Esophagus squamous epithelium (tissue), 5 donors: ENCODE results near the gene CARS2. TPM values are rescaled to one million over a fixed set of nuclear protein-coding genes. Genes with fewer than 3 reads are reported as not detected.

Source experiments
- DNase-seq: peaks from one replicate; lab custom pipeline; 2025; lab: John Stamatoyannopoulos, UW
- H3K27ac ChIP-seq, 4 donors: fragments of 200-600 bp; sonication (generic); one replicate each; pipeline ENCODE4 v1.5.1; 2016 to 2019; ENCODE audit warnings: mild to moderate bottlenecking in 1 of 4
- H3K27me3 ChIP-seq, 4 donors: fragments of 200-600 bp; sonication (generic); 1 replicate in 3 of 4; 2 replicates in 1 of 4; pipeline versions ENCODE4 v1.5.1 to v1.6.0; 2017 to 2021; ENCODE audit warnings: antibody characterized with exemption in 1 of 4
- H3K36me3 ChIP-seq, 3 donors: fragments of 200-600 bp; sonication (generic); one replicate each; pipeline ENCODE4 v1.5.1; 2016 to 2019
- H3K4me1 ChIP-seq, 3 donors: fragments of 200-600 bp; sonication (generic); one replicate each; pipeline ENCODE4 v1.5.1; 2017 to 2019
- H3K4me3 ChIP-seq, 4 donors: fragments of 200-600 bp; sonication (generic); 1 replicate in 3 of 4; 2 replicates in 1 of 4; pipeline ENCODE4 v1.5.1; 2016 to 2019; ENCODE audit warnings: mild to moderate bottlenecking in 2 of 4, moderate library complexity in 1 of 4
- H3K9me3 ChIP-seq, 3 donors: fragments of 200-600 bp; sonication (generic); one replicate each; pipeline ENCODE4 v1.5.1; 2016 to 2019
- POLR2A ChIP-seq, 4 donors: fragments of 450-650 bp; IDR thresholded peaks; one replicate each; pipeline ENCODE4 v1.6.1; 2017; ENCODE audit warnings: antibody characterized with exemption in 4 of 4, mild to moderate bottlenecking in 4 of 4, moderate library complexity in 3 of 4
- WGBS, 2 donors: methylation state at CpG; one replicate each; pipeline ENCODE4 v1.1.5; 2018; 5-methylcytosine and 5-hydroxymethylcytosine counted together
- intact Hi-C: fragments of 100-400 bp; cut with DNase I; formaldehyde crosslinking; loops from one replicate; pipeline ENCODE4 v1.15.0; 2022
- total RNA-seq, 4 donors: library from RNA; depleted of rRNA; stranded (reverse); fragments of >200 nt; gene quantifications; one replicate each; pipeline ENCODE4 v1.1.0, GENCODE V29; 2016
- TF ChIP-seq, protein P1 (sequence below), 6 experiments: fragments of 450-650 bp in 4 of 6; fragments of 200-600 bp in 2 of 6; sonication (generic) in 2 of 6; IDR thresholded peaks; one replicate each; pipeline ENCODE4 v1.5.1; 2016 to 2019; ENCODE audit warnings: antibody characterized with exemption in 6 of 6, mild to moderate bottlenecking in 4 of 6, moderate library complexity in 4 of 6
- donor health status: DM: yes; HTN: yes; CAD: no.

Gene CARS2
- total RNA-seq, 4 donors from 2014 or later: 24.9 to 54.9 (median 33.5) TPM

DNA sequence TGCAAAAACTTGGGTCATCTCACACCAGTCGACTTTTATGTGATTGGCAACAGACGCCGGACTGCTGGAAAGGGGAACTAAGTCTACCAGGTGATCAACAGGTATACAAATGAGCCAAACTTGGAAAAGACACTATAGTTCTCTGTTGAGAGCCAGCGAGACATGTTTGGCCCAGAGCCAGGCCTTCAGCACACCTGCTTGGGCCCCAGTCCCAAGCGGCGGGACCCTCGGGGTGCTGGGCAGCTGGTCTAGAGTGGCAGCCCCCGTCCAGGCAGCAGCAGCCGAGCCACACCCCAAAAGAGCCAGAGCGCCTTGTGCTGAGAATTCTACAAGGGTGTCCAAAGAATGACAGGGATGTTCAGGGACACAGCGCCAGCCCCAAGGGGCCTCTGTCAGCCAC, 62.6 kb downstream of the CARS2 start:
- Histone ChIP-seq H3K27ac (no peak overlapping the region), H3K9me3 (no peaks in the 10 kb centered on the region), H3K36me3 (peaks cover 16 to 83% (median 24%) of the 10 kb centered on the region in 3 donors), H3K27me3 (no peaks in the 10 kb centered on the region), H3K4me3 (no peak overlapping the region), H3K4me1 (peaks cover 4 to 25% (median 7%) of the 10 kb centered on the region in 3 donors)
- WGBS, 2 donors: 70 to 73% methylated on average over 5 to 8 of the region's 11 CpGs
- intact Hi-C loops: no loop called here
- no peak for DNase-seq
- TF ChIP-seq, protein P1, sequence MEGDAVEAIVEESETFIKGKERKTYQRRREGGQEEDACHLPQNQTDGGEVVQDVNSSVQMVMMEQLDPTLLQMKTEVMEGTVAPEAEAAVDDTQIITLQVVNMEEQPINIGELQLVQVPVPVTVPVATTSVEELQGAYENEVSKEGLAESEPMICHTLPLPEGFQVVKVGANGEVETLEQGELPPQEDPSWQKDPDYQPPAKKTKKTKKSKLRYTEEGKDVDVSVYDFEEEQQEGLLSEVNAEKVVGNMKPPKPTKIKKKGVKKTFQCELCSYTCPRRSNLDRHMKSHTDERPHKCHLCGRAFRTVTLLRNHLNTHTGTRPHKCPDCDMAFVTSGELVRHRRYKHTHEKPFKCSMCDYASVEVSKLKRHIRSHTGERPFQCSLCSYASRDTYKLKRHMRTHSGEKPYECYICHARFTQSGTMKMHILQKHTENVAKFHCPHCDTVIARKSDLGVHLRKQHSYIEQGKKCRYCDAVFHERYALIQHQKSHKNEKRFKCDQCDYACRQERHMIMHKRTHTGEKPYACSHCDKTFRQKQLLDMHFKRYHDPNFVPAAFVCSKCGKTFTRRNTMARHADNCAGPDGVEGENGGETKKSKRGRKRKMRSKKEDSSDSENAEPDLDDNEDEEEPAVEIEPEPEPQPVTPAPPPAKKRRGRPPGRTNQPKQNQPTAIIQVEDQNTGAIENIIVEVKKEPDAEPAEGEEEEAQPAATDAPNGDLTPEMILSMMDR (IDR thresholded peaks at IDR 0.05): no peak

DNA sequence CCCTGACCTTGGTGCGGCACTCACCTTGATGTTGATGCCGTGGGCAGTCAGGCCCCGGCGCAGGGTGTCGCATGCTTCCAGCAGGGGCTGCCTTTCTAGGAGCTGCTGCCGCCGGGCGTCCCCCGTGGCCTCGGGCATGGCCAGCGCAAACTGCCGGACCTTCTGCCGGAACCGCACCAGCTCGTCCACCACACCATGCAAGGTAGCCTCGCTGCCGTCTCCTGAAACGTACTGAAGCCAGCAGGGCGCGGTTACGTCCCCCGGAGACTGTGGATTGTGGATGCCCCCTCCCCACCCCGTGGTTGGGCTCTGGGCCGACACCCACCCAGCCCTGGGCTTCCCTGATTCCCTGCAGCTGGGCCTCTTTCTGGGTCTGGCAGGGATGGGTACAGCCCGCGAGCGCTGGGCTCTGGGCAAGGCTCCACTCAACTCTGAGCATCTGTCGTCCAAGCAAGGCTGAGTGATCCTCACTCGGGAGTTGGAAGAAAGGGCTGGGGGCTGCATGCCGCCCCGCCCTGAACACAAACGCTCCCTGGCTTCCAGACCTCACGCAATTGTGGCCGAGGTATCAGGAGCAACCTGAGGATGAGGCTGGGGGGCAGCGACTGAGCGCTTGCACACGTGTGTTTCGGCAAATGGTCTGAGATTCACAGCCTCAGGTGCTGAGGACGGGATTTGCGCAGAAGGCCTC, 63.5 kb downstream of the CARS2 start:
- Histone ChIP-seq H3K4me1 (peaks cover 4 to 25% (median 7%) of the 10 kb centered on the region in 3 donors), H3K27ac (no peak overlapping the region), H3K27me3 (no peaks in the 10 kb centered on the region), H3K9me3 (no peaks in the 10 kb centered on the region), H3K4me3 (no peak overlapping the region), H3K36me3 (peaks cover 23 to 90% (median 24%) of the 10 kb centered on the region in 3 donors)
- TF ChIP-seq, protein P1 (IDR thresholded peaks at IDR 0.05): no peak
- TF ChIP-seq POLR2A (IDR thresholded peaks at IDR 0.05): no peak
- DNase-seq: no peak
- 89 to 96% methylated on average over 14 to 15 of the region's 40 CpGs for WGBS, 2 donors
- intact Hi-C loops: no loop called here

DNA sequence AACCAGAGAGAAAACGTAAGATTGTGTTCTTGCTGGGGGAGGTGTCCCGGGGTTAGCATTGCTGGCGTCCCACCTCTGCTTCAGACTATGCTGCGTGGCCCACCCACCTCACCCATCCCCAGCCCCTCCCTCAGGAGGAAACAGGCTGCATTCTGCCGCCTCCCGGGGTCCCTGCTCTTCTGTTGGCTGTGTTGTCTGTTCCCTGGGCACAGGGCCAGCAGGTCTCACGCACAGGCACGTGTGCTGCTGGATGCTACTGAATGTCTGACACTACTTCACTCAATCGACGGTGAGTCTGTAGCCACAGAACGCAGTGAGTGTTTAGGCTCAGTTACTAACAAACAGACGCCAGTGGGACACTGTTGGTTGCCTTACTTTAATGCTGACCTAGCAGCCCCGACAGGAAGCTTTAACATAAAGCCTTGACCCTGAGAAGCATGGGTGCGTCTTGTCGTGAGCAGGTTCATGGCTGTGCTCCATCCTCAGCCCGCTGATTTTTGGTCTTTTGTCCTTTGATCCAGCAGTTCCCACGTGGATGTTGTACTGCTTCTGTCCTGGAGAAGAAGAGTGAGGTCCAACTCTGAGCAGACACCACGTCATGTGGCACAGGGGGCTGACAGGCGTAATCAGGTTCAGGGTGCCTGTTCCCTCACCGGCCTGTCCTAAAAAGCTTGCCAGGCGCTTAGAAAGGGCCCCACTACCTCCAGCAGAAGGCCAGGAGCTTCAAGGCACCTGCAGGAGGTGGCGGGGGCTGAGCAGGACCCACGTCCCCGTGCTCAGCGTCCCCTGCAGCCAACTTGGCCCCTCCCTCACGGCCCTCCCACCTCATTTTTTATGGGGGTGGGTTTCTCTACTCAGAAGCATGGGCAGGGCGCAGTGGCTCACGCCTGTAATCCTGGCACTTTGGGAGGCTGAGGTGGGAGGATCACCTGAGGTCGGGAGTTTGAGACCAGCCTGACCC, 64.6 kb downstream of the CARS2 start:
- no peaks in the 10 kb centered on the region for H3K27me3 ChIP-seq
- intact Hi-C loops: no loop called here
- TF ChIP-seq, protein P1 (IDR thresholded peaks at IDR 0.05): no peak
- TF ChIP-seq POLR2A (IDR thresholded peaks at IDR 0.05): no peak
- peak overlapping the region in 1 of 4 donors; percentile 37 for H3K27ac ChIP-seq
- H3K4me1 ChIP-seq: peaks cover 4 to 31% (median 7%) of the 10 kb centered on the region in 3 donors
- no peak for DNase-seq
- no peak overlapping the region for H3K4me3 ChIP-seq
- H3K9me3 ChIP-seq: no peaks in the 10 kb centered on the region
- H3K36me3 ChIP-seq: peaks cover 23 to 90% (median 34%) of the 10 kb centered on the region in 3 donors
- WGBS, 2 donors: 75 to 81% methylated on average over 5 to 13 of the region's 29 CpGs

DNA sequence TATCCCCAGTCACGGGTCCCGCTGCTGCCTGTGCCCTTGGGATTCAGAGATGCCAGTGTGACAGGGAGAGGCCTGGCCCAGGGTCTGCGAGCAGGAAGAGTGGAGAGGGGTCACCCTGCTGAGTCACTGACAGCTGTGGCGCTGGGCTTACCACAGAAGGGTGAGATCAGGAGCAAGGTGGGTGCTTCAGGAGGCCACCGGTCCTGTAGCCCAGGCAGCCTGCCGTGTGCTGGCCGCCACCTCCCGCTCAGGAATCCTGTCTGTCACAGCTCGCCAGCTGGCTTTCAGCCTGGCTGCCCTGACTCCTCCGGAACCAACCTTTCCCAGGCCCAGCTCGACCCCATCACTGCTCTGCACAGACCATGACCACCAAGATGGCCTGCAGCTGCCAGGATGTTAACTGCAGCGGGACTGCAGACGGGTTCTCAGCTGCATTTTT, 65.3 kb downstream of the CARS2 start:
- WGBS, 2 donors: 60 to 74% methylated on average over 4 to 10 of the region's 13 CpGs
- Histone ChIP-seq H3K4me3 (no peak overlapping the region), H3K36me3 (peaks cover 30 to 90% (median 42%) of the 10 kb centered on the region in 3 donors), H3K27ac (peak overlapping the region in 1 of 4 donors; percentile 39), H3K27me3 (no peaks in the 10 kb centered on the region), H3K9me3 (no peaks in the 10 kb centered on the region), H3K4me1 (peaks cover 4 to 32% (median 7%) of the 10 kb centered on the region in 3 donors)
- DNase-seq: no peak
- TF ChIP-seq POLR2A (IDR thresholded peaks at IDR 0.05): no peak
- TF ChIP-seq, protein P1 (IDR thresholded peaks at IDR 0.05): no peak
- intact Hi-C loops: no loop called here
